ENCODE measurements around the gene RSBN1L. TPM values are rescaled to one million over a fixed set of nuclear protein-coding genes. Genes with fewer than 3 reads are reported as not detected.
A peak's percentile ranks its signal among the peaks of the same experiment; 100 is the strongest.

The RSBN1L gene
- total and polyA plus RNA-seq, 5 donors from 2014 or later, result 7.3 to 31.8 (median 8.2) TPM

- H3K4me3 Mint-ChIP-seq, result no peak overlapping the region
- no peaks in the 10 kb centered on the region for H3K4me1 Mint-ChIP-seq
- Histone ChIP-seq H3K27ac (ENCODE audit: insufficient read depth, low read length, poor library complexity, severe bottlenecking) (no peak overlapping the region), H3K9me3 (ENCODE audit: control insufficient read depth in 2 of 2, low read length in 2 of 2) (no peaks in the 10 kb centered on the region), H3K4me1 (ENCODE audit: control insufficient read depth, insufficient read depth, low read length, poor library complexity, severe bottlenecking) (no peaks in the 10 kb centered on the region), H3K4me3 (ENCODE audit: low read depth, low read length) (no peak overlapping the region), H3K36me3 (ENCODE audit: control insufficient read depth, insufficient read depth, low read length) (no peaks in the 10 kb centered on the region), H3K27me3 (ENCODE audit: control insufficient read depth, insufficient read depth, low read length) (no peaks in the 10 kb centered on the region)
- H3K9me3 Mint-ChIP-seq, result no peaks in the 10 kb centered on the region
- DNase-seq (no peak), ATAC-seq (ENCODE audit: low read depth in 2 of 2) (no peak)
- peaks cover 4% of the 10 kb centered on the region for H3K36me3 Mint-ChIP-seq
- peak overlapping the region in 1 of 3 donors; percentile 36 for H3K27ac Mint-ChIP-seq
- H3K27me3 Mint-ChIP-seq, result no peaks in the 10 kb centered on the region
Measured at GRCh38 chr7:77655836-77656455, 40.3 kb upstream of the RSBN1L start.

GRCh38 chr7:77657427-77658224, 38.6 kb upstream of the RSBN1L start:
- H3K36me3 ChIP-seq (ENCODE audit: control insufficient read depth, insufficient read depth, low read length), result no peaks in the 10 kb centered on the region
- Mint-ChIP-seq H3K27ac (no peak overlapping the region), H3K36me3 (peaks cover 4% of the 10 kb centered on the region), H3K9me3 (no peaks in the 10 kb centered on the region), H3K27me3 (no peaks in the 10 kb centered on the region), H3K4me1 (no peaks in the 10 kb centered on the region), H3K4me3 (peak overlapping the region in 1 of 4 donors; percentile 7)
- DNase-seq (peak in 2 of 3 donors; percentile 53 to 65), ATAC-seq (ENCODE audit: low read depth in 2 of 2) (peak; percentile 50 to 53)
- H3K9me3 ChIP-seq (ENCODE audit: control insufficient read depth in 2 of 2, low read length in 2 of 2), result no peaks in the 10 kb centered on the region
- no peaks in the 10 kb centered on the region for H3K27me3 ChIP-seq (ENCODE audit: control insufficient read depth, insufficient read depth, low read length)
- H3K4me3 ChIP-seq (ENCODE audit: low read depth, low read length), result no peak overlapping the region
- no peaks in the 10 kb centered on the region for H3K4me1 ChIP-seq (ENCODE audit: control insufficient read depth, insufficient read depth, low read length, poor library complexity, severe bottlenecking)
- H3K27ac ChIP-seq (ENCODE audit: insufficient read depth, low read length, poor library complexity, severe bottlenecking), result no peak overlapping the region

GRCh38 chr7:77658928-77659327, 37.3 kb upstream of the RSBN1L start:
- Histone ChIP-seq H3K9me3 (ENCODE audit: control insufficient read depth in 2 of 2, low read length in 2 of 2) (no peaks in the 10 kb centered on the region), H3K27ac (ENCODE audit: insufficient read depth, low read length, poor library complexity, severe bottlenecking) (no peak overlapping the region), H3K36me3 (ENCODE audit: control insufficient read depth, insufficient read depth, low read length) (no peaks in the 10 kb centered on the region), H3K27me3 (ENCODE audit: control insufficient read depth, insufficient read depth, low read length) (no peaks in the 10 kb centered on the region), H3K4me3 (ENCODE audit: low read depth, low read length) (no peak overlapping the region), H3K4me1 (ENCODE audit: control insufficient read depth, insufficient read depth, low read length, poor library complexity, severe bottlenecking) (no peaks in the 10 kb centered on the region)
- no peak overlapping the region for H3K27ac Mint-ChIP-seq
- peaks cover 4% of the 10 kb centered on the region for H3K36me3 Mint-ChIP-seq
- DNase-seq, result no peak
- H3K27me3 Mint-ChIP-seq, result no peaks in the 10 kb centered on the region
- ATAC-seq (ENCODE audit: low read depth in 2 of 2), result no peak
- H3K4me3 Mint-ChIP-seq, result no peak overlapping the region
- no peaks in the 10 kb centered on the region for H3K4me1 Mint-ChIP-seq
- H3K9me3 Mint-ChIP-seq, result no peaks in the 10 kb centered on the region

- H3K36me3 Mint-ChIP-seq, result no peaks in the 10 kb centered on the region
- H3K4me3 Mint-ChIP-seq, result no peak overlapping the region
- H3K27ac Mint-ChIP-seq, result no peak overlapping the region
- Histone ChIP-seq H3K27me3 (ENCODE audit: control insufficient read depth, insufficient read depth, low read length) (no peaks in the 10 kb centered on the region), H3K27ac (ENCODE audit: insufficient read depth, low read length, poor library complexity, severe bottlenecking) (no peak overlapping the region), H3K9me3 (ENCODE audit: control insufficient read depth in 2 of 2, low read length in 2 of 2) (no peaks in the 10 kb centered on the region), H3K4me3 (ENCODE audit: low read depth, low read length) (no peak overlapping the region), H3K4me1 (ENCODE audit: control insufficient read depth, insufficient read depth, low read length, poor library complexity, severe bottlenecking) (no peaks in the 10 kb centered on the region), H3K36me3 (ENCODE audit: control insufficient read depth, insufficient read depth, low read length) (no peaks in the 10 kb centered on the region)
- DNase-seq (no peak), ATAC-seq (ENCODE audit: low read depth in 2 of 2) (no peak)
- no peaks in the 10 kb centered on the region for H3K4me1 Mint-ChIP-seq
- no peaks in the 10 kb centered on the region for H3K9me3 Mint-ChIP-seq
- H3K27me3 Mint-ChIP-seq, result no peaks in the 10 kb centered on the region
Measured at GRCh38 chr7:77661816-77662215, 34.4 kb upstream of the RSBN1L start.

GRCh38 chr7:77662869-77663268, 33.4 kb upstream of the RSBN1L start:
- H3K27me3 ChIP-seq (ENCODE audit: control insufficient read depth, insufficient read depth, low read length), result no peaks in the 10 kb centered on the region
- Mint-ChIP-seq H3K36me3 (no peaks in the 10 kb centered on the region), H3K4me1 (no peaks in the 10 kb centered on the region), H3K9me3 (no peaks in the 10 kb centered on the region), H3K27me3 (no peaks in the 10 kb centered on the region), H3K27ac (no peak overlapping the region), H3K4me3 (no peak overlapping the region)
- no peak for DNase-seq
- H3K9me3 ChIP-seq (ENCODE audit: control insufficient read depth in 2 of 2, low read length in 2 of 2), result no peaks in the 10 kb centered on the region
- no peak for ATAC-seq (ENCODE audit: low read depth in 2 of 2)
- no peaks in the 10 kb centered on the region for H3K4me1 ChIP-seq (ENCODE audit: control insufficient read depth, insufficient read depth, low read length, poor library complexity, severe bottlenecking)
- H3K4me3 ChIP-seq (ENCODE audit: low read depth, low read length), result no peak overlapping the region
- H3K36me3 ChIP-seq (ENCODE audit: control insufficient read depth, insufficient read depth, low read length), result no peaks in the 10 kb centered on the region
- H3K27ac ChIP-seq (ENCODE audit: insufficient read depth, low read length, poor library complexity, severe bottlenecking), result no peak overlapping the region

- no peaks in the 10 kb centered on the region for H3K4me1 Mint-ChIP-seq
- H3K27ac ChIP-seq (ENCODE audit: insufficient read depth, low read length, poor library complexity, severe bottlenecking), result no peak overlapping the region
- H3K4me3 ChIP-seq (ENCODE audit: low read depth, low read length), result no peak overlapping the region
- no peak for DNase-seq
- H3K36me3 ChIP-seq (ENCODE audit: control insufficient read depth, insufficient read depth, low read length), result no peaks in the 10 kb centered on the region
- no peaks in the 10 kb centered on the region for H3K4me1 ChIP-seq (ENCODE audit: control insufficient read depth, insufficient read depth, low read length, poor library complexity, severe bottlenecking)
- no peaks in the 10 kb centered on the region for H3K36me3 Mint-ChIP-seq
- no peaks in the 10 kb centered on the region for H3K27me3 Mint-ChIP-seq
- no peak overlapping the region for H3K4me3 Mint-ChIP-seq
- H3K9me3 Mint-ChIP-seq, result no peaks in the 10 kb centered on the region
- no peaks in the 10 kb centered on the region for H3K9me3 ChIP-seq (ENCODE audit: control insufficient read depth in 2 of 2, low read length in 2 of 2)
- H3K27me3 ChIP-seq (ENCODE audit: control insufficient read depth, insufficient read depth, low read length), result no peaks in the 10 kb centered on the region
- ATAC-seq (ENCODE audit: low read depth in 2 of 2), result no peak
- H3K27ac Mint-ChIP-seq, result no peak overlapping the region
Measured at GRCh38 chr7:77664715-77665114, 31.5 kb upstream of the RSBN1L start.

- DNase-seq, result no peak
- no peaks in the 10 kb centered on the region for H3K4me1 ChIP-seq (ENCODE audit: control insufficient read depth, insufficient read depth, low read length, poor library complexity, severe bottlenecking)
- H3K4me3 ChIP-seq (ENCODE audit: low read depth, low read length), result no peak overlapping the region
- H3K36me3 ChIP-seq (ENCODE audit: control insufficient read depth, insufficient read depth, low read length), result no peaks in the 10 kb centered on the region
- Mint-ChIP-seq H3K27me3 (no peaks in the 10 kb centered on the region), H3K36me3 (no peaks in the 10 kb centered on the region), H3K27ac (no peak overlapping the region), H3K4me1 (no peaks in the 10 kb centered on the region), H3K9me3 (no peaks in the 10 kb centered on the region), H3K4me3 (no peak overlapping the region)
- no peak for ATAC-seq (ENCODE audit: low read depth in 2 of 2)
- H3K27ac ChIP-seq (ENCODE audit: insufficient read depth, low read length, poor library complexity, severe bottlenecking), result no peak overlapping the region
- no peaks in the 10 kb centered on the region for H3K9me3 ChIP-seq (ENCODE audit: control insufficient read depth in 2 of 2, low read length in 2 of 2)
- no peaks in the 10 kb centered on the region for H3K27me3 ChIP-seq (ENCODE audit: control insufficient read depth, insufficient read depth, low read length)
Measured at GRCh38 chr7:77665161-77665560, 31.1 kb upstream of the RSBN1L start.

All from CD4-positive, CD25-positive, alpha-beta regulatory T cell (primary cell).